DOHH2 (cell line): ENCODE measurements around the gene FAM221B.
A peak's percentile ranks its signal among the peaks of the same experiment; 100 is the strongest.

Experiments
- H3F3A ChIP-seq: fragments of 200-600 bp; sonication (generic), shearing (Covaris generic); 2 replicates; pipeline ENCODE4 v1.6.0; 2016; ENCODE audit warnings: antibody characterized with exemption, mild to moderate bottlenecking; ENCODE audit not compliant: control insufficient read depth, insufficient read depth
- H3K27ac ChIP-seq: fragments of 200-600 bp; sonication (generic); 2 replicates; pipeline ENCODE4 v1.5.1; 2014; ENCODE audit warnings: low read depth, mild to moderate bottlenecking, low read length, moderate library complexity
- H3K27me3 ChIP-seq: fragments of 200-600 bp; sonication (generic); 2 replicates; pipeline ENCODE4 v1.6.1; 2014; ENCODE audit warnings: mild to moderate bottlenecking, low read length, mixed read lengths; ENCODE audit not compliant: control insufficient read depth
- H3K36me3 ChIP-seq: fragments of 200-600 bp; sonication (generic); 2 replicates; pipeline ENCODE4 v1.6.1; 2014; ENCODE audit warnings: mild to moderate bottlenecking, low read length, moderate library complexity, mixed read lengths; ENCODE audit not compliant: control insufficient read depth
- H3K4me1 ChIP-seq: fragments of 200-600 bp; sonication (generic); 2 replicates; pipeline ENCODE4 v1.6.1; 2014; ENCODE audit warnings: mild to moderate bottlenecking, low read length, mixed read lengths; ENCODE audit not compliant: control insufficient read depth
- H3K4me2 ChIP-seq: fragments of 200-600 bp; sonication (generic); 2 replicates; pipeline ENCODE4 v1.6.0; 2014; ENCODE audit warnings: mild to moderate bottlenecking, low read length, moderate library complexity
- H3K4me3 ChIP-seq: fragments of 200-600 bp; sonication (generic); 2 replicates; pipeline ENCODE4 v1.5.1; 2014; ENCODE audit warnings: mild to moderate bottlenecking, low read length, mixed read lengths
- H3K79me2 ChIP-seq: fragments of 200-600 bp; sonication (generic); 2 replicates; pipeline ENCODE4 v1.6.1; 2014; ENCODE audit warnings: mild to moderate bottlenecking, low read length, mixed read lengths; ENCODE audit not compliant: control insufficient read depth
- H3K9me2 ChIP-seq: fragments of 200-600 bp; sonication (generic); replicated peaks from 2 replicates; pipeline ENCODE4 v1.6.1; 2014; ENCODE audit warnings: mild to moderate bottlenecking, low read length, mixed read lengths; ENCODE audit not compliant: control insufficient read depth
- H3K9me3 ChIP-seq: fragments of 200-600 bp; sonication (generic); 2 replicates; pipeline ENCODE4 v1.6.1; 2014; ENCODE audit warnings: antibody characterized with exemption, low read length, mixed read lengths; ENCODE audit not compliant: control insufficient read depth, insufficient read depth
- H4K20me1 ChIP-seq: fragments of 200-600 bp; sonication (generic); 2 replicates; pipeline ENCODE4 v1.6.0; 2014; ENCODE audit warnings: low read depth, mild to moderate bottlenecking, antibody characterized with exemption, low read length, moderate library complexity; ENCODE audit not compliant: control insufficient read depth, insufficient read depth
- CTCF ChIP-seq: fragments of 200-600 bp; sonication (generic); IDR thresholded peaks from one replicate; pipeline ENCODE4 v1.5.1; 2014; ENCODE audit warnings: antibody characterized with exemption, mild to moderate bottlenecking, low read depth, low read length; ENCODE audit not compliant: poor library complexity, severe bottlenecking
- EZH2phosphoT487 ChIP-seq: fragments of 200-600 bp; sonication (generic); IDR thresholded peaks from 2 replicates; pipeline ENCODE4 v1.6.1; 2017; ENCODE audit warnings: borderline replicate concordance, mild to moderate bottlenecking, antibody characterized with exemption, low read length, moderate library complexity, mixed read lengths

Gene FAM221B

GRCh38 chr9:35814841-35815543, 13.5 kb downstream of the FAM221B start, which contains the start of gene HINT2:
Gene HINT2, minus strand, starts transcription at chr9:35815042. Its CDS starts 63 bp downstream, at chr9:35814979.
- peaks cover 12% of the 10 kb centered on the region for H3K36me3 ChIP-seq
- H3K27me3 ChIP-seq = no peaks in the 10 kb centered on the region
- H3F3A ChIP-seq = peaks cover 6% of the 10 kb centered on the region
- peak within 1 kb of the TSS; percentile 86 for H3K4me3 ChIP-seq
- peak within 1 kb of the TSS; percentile 100 for H3K4me2 ChIP-seq
- TF ChIP-seq EZH2phosphoT487 (no peak), CTCF (no peak)
- H3K9me3 ChIP-seq = 0 out of 2 replicates have a peak, but pooled peaks cover 3% of the 10 kb centered on the region
- H3K27ac ChIP-seq = peak within 1 kb of the TSS; percentile 88
- peaks cover 13% of the 10 kb centered on the region for H3K79me2 ChIP-seq
- no peaks in the 10 kb centered on the region for H3K9me2 ChIP-seq
- peaks cover 36% of the 10 kb centered on the region for H3K4me1 ChIP-seq
- no peaks in the 10 kb centered on the region for H4K20me1 ChIP-seq

GRCh38 chr9:35814106-35814840, 14.3 kb downstream of the FAM221B start:
- Histone ChIP-seq H3K27ac (peak overlapping the region; percentile 88), H3K9me2 (no peaks in the 10 kb centered on the region), H3K36me3 (peaks cover 12% of the 10 kb centered on the region), H3K79me2 (peaks cover 13% of the 10 kb centered on the region), H3K9me3 (0 out of 2 replicates have a peak, but pooled peaks cover 3% of the 10 kb centered on the region), H3K4me1 (peaks cover 36% of the 10 kb centered on the region), H3K4me2 (peak overlapping the region; percentile 100), H3K27me3 (no peaks in the 10 kb centered on the region), H3F3A (peaks cover 6% of the 10 kb centered on the region), H3K4me3 (peak overlapping the region; percentile 86), H4K20me1 (no peaks in the 10 kb centered on the region)
- TF ChIP-seq EZH2phosphoT487 = no peak
- peak; percentile 55 for TF ChIP-seq CTCF

GRCh38 chr9:35813434-35814105, 15.0 kb downstream of the FAM221B start:
- Histone ChIP-seq H4K20me1 (no peaks in the 10 kb centered on the region), H3K27ac (peak overlapping the region; percentile 88), H3F3A (peaks cover 6% of the 10 kb centered on the region), H3K27me3 (no peaks in the 10 kb centered on the region), H3K79me2 (peaks cover 13% of the 10 kb centered on the region), H3K4me1 (peaks cover 36% of the 10 kb centered on the region), H3K36me3 (peaks cover 12% of the 10 kb centered on the region), H3K4me2 (peak overlapping the region; percentile 100), H3K4me3 (peak overlapping the region; percentile 86), H3K9me3 (0 out of 2 replicates have a peak, but pooled peaks cover 3% of the 10 kb centered on the region), H3K9me2 (no peaks in the 10 kb centered on the region)
- TF ChIP-seq EZH2phosphoT487 (no peak), CTCF (peak; percentile 59)
